HG03520 (cell line): ENCODE results near the gene GIMAP6.
"Not testable (repeated sequence)": the region's sequence is repeated elsewhere in the genome, so short reads cannot be mapped to it uniquely, and the experiment has no call there.

ENCODE experiments used
- ATAC-seq: cut with Tn5 transposase; IDR thresholded peaks from one replicate; pipeline ENCODE4 v1.9.1; 2021; ENCODE audit warnings: mild to moderate bottlenecking, moderate library complexity; ENCODE audit not compliant: unreplicated experiment

GIMAP6 gene

DNA sequence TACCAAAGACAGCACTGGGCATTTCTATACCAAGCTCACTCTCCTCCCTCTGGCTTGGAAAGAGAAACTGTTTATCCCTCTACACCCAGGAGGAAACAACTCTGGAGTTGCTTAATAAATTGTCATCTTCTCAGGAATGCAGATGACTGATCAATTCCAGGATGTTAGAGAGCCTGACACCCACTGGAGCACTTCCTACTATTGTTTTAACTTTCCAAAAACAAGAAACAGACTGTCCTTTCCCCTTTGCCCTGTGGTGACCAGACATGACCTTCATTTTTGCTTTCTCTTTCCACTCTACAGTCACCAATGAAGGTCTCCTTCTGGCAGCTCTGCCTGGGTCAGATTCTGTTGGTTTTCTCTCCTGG is 45.4 kb downstream of the GIMAP6 start:
- ATAC-seq: no peak

DNA sequence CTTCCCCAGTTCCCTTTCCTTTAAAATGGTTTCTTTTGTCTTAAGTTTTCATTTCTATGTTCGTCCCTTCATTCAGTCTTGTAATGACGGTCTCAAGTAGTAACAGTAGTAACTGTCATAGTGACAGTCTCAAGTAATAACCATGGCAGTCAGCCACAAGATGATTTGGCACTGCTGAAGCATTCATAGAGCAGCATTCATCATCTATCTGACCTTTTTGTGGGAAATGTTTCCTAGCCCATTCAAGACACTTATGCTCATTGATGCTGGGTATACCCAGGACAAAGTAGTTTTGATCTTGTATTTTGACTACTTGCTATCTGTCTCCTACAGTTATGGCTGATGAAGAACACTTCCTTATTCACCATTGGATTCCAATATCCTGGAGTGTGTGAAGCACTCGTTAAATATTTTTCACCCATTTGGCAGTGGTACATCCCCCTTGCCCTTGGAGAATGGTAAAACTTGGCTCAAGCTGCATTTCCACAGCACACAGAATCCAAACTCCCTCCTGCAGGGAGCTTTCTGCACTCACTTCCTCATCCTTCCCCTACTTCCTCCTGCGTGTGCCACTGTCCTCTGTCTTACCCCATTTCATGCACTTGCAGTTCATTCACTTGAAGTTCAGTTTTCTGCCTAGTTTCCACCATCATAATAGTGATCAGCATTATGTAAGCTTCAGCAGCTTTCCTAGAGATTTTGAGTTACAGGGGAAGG is 46.0 kb downstream of the GIMAP6 start:
- no peak for ATAC-seq

DNA sequence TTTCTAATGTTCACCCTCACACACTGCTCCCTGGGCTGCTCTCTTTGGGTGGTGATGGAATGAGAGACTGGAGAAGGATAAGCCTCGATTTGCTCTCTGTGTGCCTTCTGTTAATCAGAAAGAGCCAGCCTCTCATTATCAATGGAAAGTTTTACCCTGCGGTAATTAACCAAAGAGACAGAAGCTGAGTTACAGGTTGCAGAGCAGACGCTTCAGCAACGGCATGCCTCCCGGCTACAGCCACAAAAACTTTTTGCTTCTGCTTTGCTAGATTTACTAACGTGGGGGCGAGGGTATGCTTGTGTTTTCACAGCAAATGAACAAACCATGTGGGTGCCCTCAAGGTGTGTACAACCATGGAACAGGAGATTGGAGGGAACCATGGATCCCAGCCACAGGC is 47.0 kb downstream of the GIMAP6 start:
- no peak for ATAC-seq

DNA sequence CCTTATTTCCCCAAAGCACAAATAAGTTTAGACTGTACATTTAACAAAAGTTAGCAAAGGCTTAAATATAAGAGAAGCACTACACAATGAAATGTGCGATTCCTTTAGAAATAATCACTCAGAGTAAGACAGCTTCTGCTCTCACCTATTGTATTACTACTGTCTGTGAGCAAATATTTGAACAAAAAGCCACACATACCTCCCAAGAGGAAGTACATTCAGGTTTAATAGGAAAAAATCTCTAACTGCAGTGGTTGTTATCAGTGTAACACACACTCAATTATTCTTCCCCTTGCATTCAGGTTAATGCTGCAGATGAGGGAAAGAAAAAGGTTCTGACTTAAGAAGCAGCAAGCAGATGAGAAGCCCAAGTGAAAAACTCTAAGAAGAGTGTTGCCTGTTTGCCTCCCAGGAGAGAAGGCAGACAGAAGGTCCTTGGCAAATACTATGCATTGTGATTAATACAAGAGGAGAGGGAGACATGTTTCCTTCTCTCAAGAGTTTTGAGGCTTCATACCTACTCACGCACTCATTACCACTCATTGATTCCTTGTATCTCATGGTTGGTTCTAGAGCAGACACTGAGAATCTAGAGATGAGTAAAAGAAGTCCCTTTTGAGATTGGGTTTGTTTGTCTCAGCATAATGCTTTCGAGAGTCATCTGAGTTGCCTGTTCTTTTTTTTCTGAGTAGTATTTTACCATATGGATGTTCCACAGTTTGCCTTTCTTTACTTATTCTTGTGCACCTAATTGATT is 51.4 kb downstream of the GIMAP6 start:
- no peak for ATAC-seq

DNA sequence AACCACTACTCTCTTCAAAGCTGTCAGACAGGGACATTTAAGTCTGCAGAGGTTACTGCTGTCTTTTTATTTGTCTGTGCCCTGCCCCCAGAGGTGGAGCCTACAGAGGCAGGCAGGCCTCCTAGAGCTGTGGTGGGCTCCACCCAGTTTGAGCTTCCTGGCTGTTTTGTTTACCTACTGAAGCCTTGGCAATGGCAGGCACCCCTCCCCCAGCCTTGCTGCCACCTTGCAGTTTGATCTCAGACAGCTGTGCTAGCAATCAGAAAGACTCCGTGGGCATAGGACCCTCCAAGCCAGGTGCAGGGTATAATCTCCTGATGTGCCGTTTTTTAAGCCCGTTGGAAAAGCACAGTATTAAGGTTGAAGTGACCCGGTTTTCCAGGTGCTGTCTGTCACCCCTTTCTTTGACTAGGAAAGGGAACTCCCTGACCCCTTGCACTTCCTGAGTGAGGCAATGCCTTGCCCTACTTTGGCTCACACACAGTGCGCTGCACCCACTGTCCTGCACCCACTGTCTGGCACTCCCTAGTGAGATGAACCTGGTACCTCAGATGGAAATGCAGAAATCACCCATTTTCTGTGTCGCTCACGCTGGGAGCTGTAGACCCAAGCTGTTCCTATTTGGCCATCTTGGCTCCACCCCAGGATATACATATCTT is 52.1 kb downstream of the GIMAP6 start:
- ATAC-seq: not testable (repeated sequence)
